SK-N-SH treated with all-trans-retinoic acid at 6 μM for 48 hours (cell line): ENCODE data around the gene CPNE2.

Experiments
- PATZ1 ChIP-seq: fragments of 250-450 bp; sonication (Bioruptor Pico); IDR thresholded peaks from 2 replicates; pipeline ENCODE4 v1.8.0; 2020; ENCODE audit warnings: mild to moderate bottlenecking, moderate library complexity, borderline replicate concordance
- TOX ChIP-seq: fragments of 250-450 bp; sonication (Bioruptor Pico); IDR thresholded peaks from 2 replicates; pipeline ENCODE4 v1.8.0; 2021; ENCODE audit warnings: mild to moderate bottlenecking, moderate library complexity, borderline replicate concordance
- ZFP30 ChIP-seq: fragments of 450-650 bp; formaldehyde crosslinking; IDR thresholded peaks from 2 replicates; pipeline ENCODE4 v1.5.0; 2022; ENCODE audit warnings: mild to moderate bottlenecking, moderate library complexity
- ZNF8 ChIP-seq: fragments of 450-650 bp; formaldehyde crosslinking; IDR thresholded peaks from 2 replicates; pipeline ENCODE4 v1.5.0; 2020; ENCODE audit warnings: mild to moderate bottlenecking, moderate library complexity

- TF ChIP-seq TOX (CRISPR knock-in tag) = no peak
- TF ChIP-seq ZFP30 = no peak
- no peak for TF ChIP-seq ZNF8 (CRISPR knock-in tag)
- TF ChIP-seq PATZ1 (CRISPR knock-in tag) = no peak
These were observed 93.8 kb downstream of the CPNE2 start, which contains the start of the genes PSME3IP1 and RSPRY1 for GRCh38 chr16:57185945-57186871.
